ENCODE data around the gene KCNMB2.
"Not testable (repeated sequence)": the region's sequence is repeated elsewhere in the genome, so short reads cannot be mapped to it uniquely, and the experiment has no call there.

KCNMB2 gene

GRCh38 chr3:178510496-178510895 is 25.7 kb upstream of the KCNMB2 start:
- no peaks in the 10 kb centered on the region for H3K4me1 ChIP-seq (ENCODE audit: insufficient read depth, low read length)
- no peaks in the 10 kb centered on the region for H3K27me3 ChIP-seq (ENCODE audit: insufficient read depth, low read length)
- H3K36me3 ChIP-seq (ENCODE audit: insufficient read depth, low read length), result no peaks in the 10 kb centered on the region
- H2AFZ ChIP-seq (ENCODE audit: low read depth, low read length), result no peak overlapping the region
- no peaks in the 10 kb centered on the region for H3K9me3 ChIP-seq (ENCODE audit: low read length)
- no peak overlapping the region for H3K4me3 ChIP-seq (ENCODE audit: low read length)

GRCh38 chr3:178512647-178513046 is 23.6 kb upstream of the KCNMB2 start:
- no peaks in the 10 kb centered on the region for H3K27me3 ChIP-seq (ENCODE audit: insufficient read depth, low read length)
- no peaks in the 10 kb centered on the region for H3K36me3 ChIP-seq (ENCODE audit: insufficient read depth, low read length)
- H3K4me1 ChIP-seq (ENCODE audit: insufficient read depth, low read length), result no peaks in the 10 kb centered on the region
- no peaks in the 10 kb centered on the region for H3K9me3 ChIP-seq (ENCODE audit: low read length)
- no peak overlapping the region for H3K4me3 ChIP-seq (ENCODE audit: low read length)
- H2AFZ ChIP-seq (ENCODE audit: low read depth, low read length), result no peak overlapping the region

GRCh38 chr3:178513546-178514380 is 22.5 kb upstream of the KCNMB2 start:
- no peaks in the 10 kb centered on the region for H3K4me1 ChIP-seq (ENCODE audit: insufficient read depth, low read length)
- H3K9me3 ChIP-seq (ENCODE audit: low read length), result no peaks in the 10 kb centered on the region
- H3K36me3 ChIP-seq (ENCODE audit: insufficient read depth, low read length), result no peaks in the 10 kb centered on the region
- H2AFZ ChIP-seq (ENCODE audit: low read depth, low read length), result no peak overlapping the region
- no peak overlapping the region for H3K4me3 ChIP-seq (ENCODE audit: low read length)
- H3K27me3 ChIP-seq (ENCODE audit: insufficient read depth, low read length), result no peaks in the 10 kb centered on the region

- Histone ChIP-seq H3K4me1 (ENCODE audit: insufficient read depth, low read length) (no peaks in the 10 kb centered on the region), H3K27me3 (ENCODE audit: insufficient read depth, low read length) (no peaks in the 10 kb centered on the region), H3K36me3 (ENCODE audit: insufficient read depth, low read length) (no peaks in the 10 kb centered on the region), H3K9me3 (ENCODE audit: low read length) (no peaks in the 10 kb centered on the region), H2AFZ (ENCODE audit: low read depth, low read length) (no peak overlapping the region), H3K4me3 (ENCODE audit: low read length) (no peak overlapping the region)
These were observed 21.8 kb upstream of the KCNMB2 start for GRCh38 chr3:178514401-178514800.

GRCh38 chr3:178515076-178515744 is 21.0 kb upstream of the KCNMB2 start:
- H3K27me3 ChIP-seq (ENCODE audit: insufficient read depth, low read length); H3K4me3 ChIP-seq (ENCODE audit: low read length); H3K36me3 ChIP-seq (ENCODE audit: insufficient read depth, low read length); H2AFZ ChIP-seq (ENCODE audit: low read depth, low read length); H3K9me3 ChIP-seq (ENCODE audit: low read length); H3K4me1 ChIP-seq (ENCODE audit: insufficient read depth, low read length): not testable (repeated sequence)

- Histone ChIP-seq H3K9me3 (ENCODE audit: low read length) (no peaks in the 10 kb centered on the region), H2AFZ (ENCODE audit: low read depth, low read length) (no peak overlapping the region), H3K4me3 (ENCODE audit: low read length) (no peak overlapping the region), H3K4me1 (ENCODE audit: insufficient read depth, low read length) (peaks cover 6% of the 10 kb centered on the region), H3K36me3 (ENCODE audit: insufficient read depth, low read length) (no peaks in the 10 kb centered on the region), H3K27me3 (ENCODE audit: insufficient read depth, low read length) (no peaks in the 10 kb centered on the region)
These were observed 18.4 kb upstream of the KCNMB2 start for GRCh38 chr3:178517665-178518334.

- H3K4me1 ChIP-seq (ENCODE audit: insufficient read depth, low read length), result peaks cover 6% of the 10 kb centered on the region
- no peaks in the 10 kb centered on the region for H3K9me3 ChIP-seq (ENCODE audit: low read length)
- H3K36me3 ChIP-seq (ENCODE audit: insufficient read depth, low read length), result no peaks in the 10 kb centered on the region
- no peak overlapping the region for H2AFZ ChIP-seq (ENCODE audit: low read depth, low read length)
- H3K4me3 ChIP-seq (ENCODE audit: low read length), result no peak overlapping the region
- no peaks in the 10 kb centered on the region for H3K27me3 ChIP-seq (ENCODE audit: insufficient read depth, low read length)
These were observed 17.4 kb upstream of the KCNMB2 start for GRCh38 chr3:178518660-178519396.

GRCh38 chr3:178519701-178520100 is 16.5 kb upstream of the KCNMB2 start:
- H3K9me3 ChIP-seq (ENCODE audit: low read length), result no peaks in the 10 kb centered on the region
- no peaks in the 10 kb centered on the region for H3K36me3 ChIP-seq (ENCODE audit: insufficient read depth, low read length)
- no peak overlapping the region for H2AFZ ChIP-seq (ENCODE audit: low read depth, low read length)
- H3K4me3 ChIP-seq (ENCODE audit: low read length), result no peak overlapping the region
- peaks cover 6% of the 10 kb centered on the region for H3K4me1 ChIP-seq (ENCODE audit: insufficient read depth, low read length)
- no peaks in the 10 kb centered on the region for H3K27me3 ChIP-seq (ENCODE audit: insufficient read depth, low read length)

- Histone ChIP-seq H2AFZ (ENCODE audit: low read depth, low read length) (no peak overlapping the region), H3K4me3 (ENCODE audit: low read length) (no peak overlapping the region), H3K4me1 (ENCODE audit: insufficient read depth, low read length) (peaks cover 6% of the 10 kb centered on the region), H3K36me3 (ENCODE audit: insufficient read depth, low read length) (no peaks in the 10 kb centered on the region), H3K27me3 (ENCODE audit: insufficient read depth, low read length) (no peaks in the 10 kb centered on the region), H3K9me3 (ENCODE audit: low read length) (no peaks in the 10 kb centered on the region)
These were observed 15.8 kb upstream of the KCNMB2 start for GRCh38 chr3:178520451-178520850.

- peaks cover 6% of the 10 kb centered on the region for H3K4me1 ChIP-seq (ENCODE audit: insufficient read depth, low read length)
- no peaks in the 10 kb centered on the region for H3K27me3 ChIP-seq (ENCODE audit: insufficient read depth, low read length)
- H2AFZ ChIP-seq (ENCODE audit: low read depth, low read length), result no peak overlapping the region
- no peaks in the 10 kb centered on the region for H3K9me3 ChIP-seq (ENCODE audit: low read length)
- H3K4me3 ChIP-seq (ENCODE audit: low read length), result no peak overlapping the region
- H3K36me3 ChIP-seq (ENCODE audit: insufficient read depth, low read length), result no peaks in the 10 kb centered on the region
These were observed 13.8 kb upstream of the KCNMB2 start for GRCh38 chr3:178522200-178523052.

- H3K36me3 ChIP-seq (ENCODE audit: insufficient read depth, low read length), result no peaks in the 10 kb centered on the region
- H2AFZ ChIP-seq (ENCODE audit: low read depth, low read length), result no peak overlapping the region
- H3K9me3 ChIP-seq (ENCODE audit: low read length), result no peaks in the 10 kb centered on the region
- H3K4me3 ChIP-seq (ENCODE audit: low read length), result no peak overlapping the region
- peaks cover 6% of the 10 kb centered on the region for H3K4me1 ChIP-seq (ENCODE audit: insufficient read depth, low read length)
- H3K27me3 ChIP-seq (ENCODE audit: insufficient read depth, low read length), result no peaks in the 10 kb centered on the region
These were observed 11.0 kb upstream of the KCNMB2 start for GRCh38 chr3:178525251-178525650.

- Histone ChIP-seq H3K4me1 (ENCODE audit: insufficient read depth, low read length) (peaks cover 6% of the 10 kb centered on the region), H2AFZ (ENCODE audit: low read depth, low read length) (no peak overlapping the region), H3K9me3 (ENCODE audit: low read length) (no peaks in the 10 kb centered on the region), H3K4me3 (ENCODE audit: low read length) (no peak overlapping the region), H3K27me3 (ENCODE audit: insufficient read depth, low read length) (no peaks in the 10 kb centered on the region), H3K36me3 (ENCODE audit: insufficient read depth, low read length) (no peaks in the 10 kb centered on the region)
These were observed 9.9 kb upstream of the KCNMB2 start for GRCh38 chr3:178526291-178526690.
